Heart left ventricle (tissue), 16 donors: ENCODE data around the gene TRUB2. TPM values are rescaled to one million over a fixed set of nuclear protein-coding genes. Genes with fewer than 3 reads are reported as not detected.

Experiments
- ATAC-seq, 4 donors: fragments of 200-7000 bp; cut with Tn5 transposase; one replicate each; pipeline ENCODE4 v1.9.1; 2020 to 2022; ENCODE audit warnings: moderate library complexity in 4 of 4, mild to moderate bottlenecking in 3 of 4, moderate number of reproducible peaks in 1 of 4
- DNase-seq, 5 donors: peaks; one replicate each; pipeline ENCODE4 v3.0.0-alpha.2; 2020
- H3K27ac ChIP-seq, 12 donors: fragments of 200-600 bp; sonication (generic) in 4 of 12; one replicate each; pipeline versions ENCODE4 v1.5.0 to v1.8.0; 2016 to 2022; ENCODE audit warnings: mild to moderate bottlenecking in 2 of 12
- H3K27me3 ChIP-seq, 9 donors: fragments of 200-600 bp; sonication (generic) in 2 of 9; one replicate each; pipeline versions ENCODE4 v1.5.1 to v1.8.0; 2016 to 2022; ENCODE audit warnings: mild to moderate bottlenecking in 3 of 9
- H3K36me3 ChIP-seq, 9 donors: fragments of 200-600 bp; sonication (generic) in 2 of 9; one replicate each; pipeline versions ENCODE4 v1.5.0 to v1.8.0; 2018 to 2022; ENCODE audit warnings: mild to moderate bottlenecking in 2 of 9
- H3K4me1 ChIP-seq, 12 donors: fragments of 200-600 bp; sonication (generic) in 4 of 12; one replicate each; pipeline versions ENCODE4 v1.5.0 to v1.8.0; 2016 to 2022; ENCODE audit warnings: mild to moderate bottlenecking in 3 of 12
- H3K4me3 ChIP-seq, 12 donors: fragments of 200-600 bp; sonication (generic) in 4 of 12; one replicate each; pipeline versions ENCODE4 v1.5.0 to v1.8.0; 2017 to 2022; ENCODE audit warnings: mild to moderate bottlenecking in 9 of 12, moderate library complexity in 4 of 12
- H3K9me3 ChIP-seq, 12 donors: fragments of 200-600 bp; sonication (generic) in 4 of 12; one replicate each; pipeline versions ENCODE4 v1.5.0 to v1.8.0; 2016 to 2022; ENCODE audit warnings: mild to moderate bottlenecking in 1 of 12
- CTCF ChIP-seq, 12 donors: fragments of 200-600 bp; sonication (generic) in 4 of 12; IDR thresholded peaks; one replicate each; pipeline versions ENCODE4 v1.5.0 to v1.8.0; 2018 to 2022; ENCODE audit warnings: antibody characterized with exemption in 12 of 12, mild to moderate bottlenecking in 5 of 12
- POLR2A ChIP-seq, 2 donors: fragments of 450-650 bp; IDR thresholded peaks; one replicate each; pipeline ENCODE4 v1.6.1; 2017; ENCODE audit warnings: antibody characterized with exemption in 2 of 2, mild to moderate bottlenecking in 2 of 2, moderate library complexity in 2 of 2
- WGBS, 4 donors: extraction: QIAGEN DNeasy Blood & Tissue Kit in 2 of 4; methylation state at CpG; one replicate each; pipeline versions ENCODE4 v1.1.5 to v1.1.7; 2013 to 2018; 5-methylcytosine and 5-hydroxymethylcytosine counted together
- intact Hi-C, 10 donors: fragments of 100-400 bp; cut with DNase I; formaldehyde crosslinking; loops; one replicate each; pipeline versions ENCODE4 v1.11.1 to v1.14.2; 2022
- polyA plus RNA-seq, 2 donors: library from polyadenylated mRNA; stranded (reverse); fragments of 200-250 nt; gene quantifications; one replicate each; pipeline ENCODE4 v1.2.3, GENCODE V29; 2013
- total RNA-seq, 9 donors: library from RNA; depleted of rRNA in 2 of 9; stranded (reverse); fragments of >200 nt in 2 of 9; fragmentation: NEBNext Ultra II Directional in 3 of 9; extraction: Animal tissue kit (Norgen Biotek cat#: 25700) in 3 of 9; gene quantifications; one replicate each; pipeline versions ENCODE4 v1.1.0 to v1.2.4, GENCODE V29; 2016 to 2023
- donor health status: ischemic (EF 13 %, LVEDD 7.1; RV severe dilation, severe dysfunction).
- donor health status: healthy with polysubstance abuse.
- donor health status: DM: no; HTN: yes; CAD: no.
- donor health status: DM: no; HTN: no; CAD: no.
- donor health status: ischemic (EF 25% LVEDD 6.9; RV normal size, moderate dysfunction).
- donor health status: ischemic (EF 25% LVEDD 5.7; RV mildly dilated, moderate dysfunction).
- donor health status: healthy.
- donor health status: DM: yes; HTN: yes; CAD: no.
- donor health status: ischemic (EF 35%, LVEDD 5.7; RV mildly dilated, moderate dysfunction).
- donor health status: nonischemic (EF 11% LVEDD 7.7; RV severe dilation, severe dysfunction).
- donor health status: DM: yes; HTN: yes; CAD: no.
- donor health status: PGD.
- donor health status: ischemic (EF 29% LVEDD 5.4; RV normal size, mild dysfunction).
- donor health status: nonischemic (EF 23%, LVEDD 6.1; RV moderate dilation, normal function).

The TRUB2 gene
- total and polyA plus RNA-seq, 11 donors, result 12.9 to 49.7 (median 34.4) TPM

GRCh38 chr9:128314697-128315096, 7.5 kb downstream of the TRUB2 start:
- Histone ChIP-seq H3K27me3 (no peaks in the 10 kb centered on the region), H3K9me3 (no peaks in the 10 kb centered on the region), H3K4me3 (no peak overlapping the region), H3K27ac (no peak overlapping the region), H3K4me1 (peaks cover 0 to 15% (median 4%) of the 10 kb centered on the region in 12 donors), H3K36me3 (peaks cover 0 to 92% (median 77%) of the 10 kb centered on the region in 9 donors)
- ATAC-seq (no peak), DNase-seq (no peak)
- TF ChIP-seq POLR2A (IDR thresholded peaks at IDR 0.05) (no peak), CTCF (IDR thresholded peaks at IDR 0.05) (no peak)
- WGBS, 4 donors, result 94 to 97% (median 95%) methylated on average over 4 of the region's 4 CpGs
- intact Hi-C loops, result no loop called here

- WGBS, 4 donors, result 33 to 69% (median 42%) methylated on average over 10 of the region's 10 CpGs
- Histone ChIP-seq H3K4me1 (peaks cover 0 to 15% (median 4%) of the 10 kb centered on the region in 12 donors), H3K4me3 (no peak overlapping the region), H3K9me3 (no peaks in the 10 kb centered on the region), H3K27me3 (no peaks in the 10 kb centered on the region), H3K36me3 (peaks cover 0 to 73% (median 64%) of the 10 kb centered on the region in 9 donors), H3K27ac (peak overlapping the region in 11 of 12 donors; percentile 3 to 83 (median 65))
- intact Hi-C loops, result no loop called here
- ATAC-seq (peak; percentile 86 to 92 (median 90)), DNase-seq (peak in 4 of 5 donors; percentile 13 to 80 (median 54))
- no peak for TF ChIP-seq CTCF (IDR thresholded peaks at IDR 0.05)
- no peak for TF ChIP-seq POLR2A (IDR thresholded peaks at IDR 0.05)
Observed at GRCh38 chr9:128310461-128310860, 11.8 kb downstream of the TRUB2 start.

GRCh38 chr9:128309551-128309950, 12.7 kb downstream of the TRUB2 start:
- Histone ChIP-seq H3K27me3 (no peaks in the 10 kb centered on the region), H3K27ac (peak overlapping the region in 8 of 12 donors; percentile 40 to 83 (median 70)), H3K9me3 (no peaks in the 10 kb centered on the region), H3K4me3 (no peak overlapping the region), H3K36me3 (peaks cover 0 to 64% (median 55%) of the 10 kb centered on the region in 9 donors), H3K4me1 (peaks cover 0 to 15% (median 4%) of the 10 kb centered on the region in 12 donors)
- no peak for DNase-seq
- intact Hi-C loops, result no loop called here
- no peak for TF ChIP-seq CTCF (IDR thresholded peaks at IDR 0.05)
- TF ChIP-seq POLR2A (IDR thresholded peaks at IDR 0.05), result no peak
- WGBS, 4 donors, result 88 to 95% (median 94%) methylated on average over 6 to 16 of the region's 16 CpGs
- ATAC-seq, result no peak

- Histone ChIP-seq H3K27ac (no peak overlapping the region), H3K36me3 (peaks cover 0 to 24% (median 22%) of the 10 kb centered on the region in 9 donors), H3K4me3 (no peak overlapping the region), H3K4me1 (peaks cover 0 to 6% (median 0%) of the 10 kb centered on the region in 12 donors), H3K27me3 (no peaks in the 10 kb centered on the region), H3K9me3 (no peaks in the 10 kb centered on the region)
- DNase-seq (no peak), ATAC-seq (no peak)
- 70 to 75% (median 75%) methylated on average over 5 of the region's 5 CpGs for WGBS, 4 donors
- no peak for TF ChIP-seq CTCF (IDR thresholded peaks at IDR 0.05)
- no peak for TF ChIP-seq POLR2A (IDR thresholded peaks at IDR 0.05)
- intact Hi-C loops, result no loop called here
Observed at GRCh38 chr9:128304971-128305288, 17.3 kb downstream of the TRUB2 start.
